ENCODE data around the gene CDC37L1. TPM values are rescaled to one million over a fixed set of nuclear protein-coding genes. Genes with fewer than 3 reads are reported as not detected.

CDC37L1 gene
- total RNA-seq, 1 donor from 2014 or later, result 23.8 TPM

DNA sequence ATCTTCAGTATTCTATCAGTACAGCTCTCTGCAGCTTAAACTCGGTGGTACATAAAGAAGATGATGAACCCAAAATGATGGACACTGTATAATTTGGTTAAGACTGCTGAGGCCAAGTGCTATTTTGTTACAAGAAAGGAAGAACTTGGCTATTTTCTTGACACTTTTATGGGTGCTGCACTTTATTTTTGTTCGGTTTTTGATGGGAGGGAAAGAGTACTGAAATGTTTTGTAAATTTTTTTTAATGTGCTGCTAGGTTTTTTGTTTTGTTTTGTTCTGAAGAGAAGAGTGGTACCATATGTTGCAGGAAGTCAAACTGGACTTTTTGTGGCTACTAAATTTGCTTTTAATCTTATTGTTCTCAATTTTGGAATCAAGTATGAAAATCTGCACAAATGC lies 26.7 kb downstream of the CDC37L1 start:
- H3K4me3 ChIP-seq, result no peak overlapping the region
- H3K27me3 ChIP-seq, result no peaks in the 10 kb centered on the region
- H3K9me3 ChIP-seq, result no peaks in the 10 kb centered on the region
- H3K27ac ChIP-seq, result no peak overlapping the region
- TF ChIP-seq POLR2AphosphoS5 (IDR thresholded peaks at IDR 0.05; ENCODE audit: insufficient read depth in 1 of 2, low read depth in 1 of 2), result no peak
- TF ChIP-seq, protein P1, sequence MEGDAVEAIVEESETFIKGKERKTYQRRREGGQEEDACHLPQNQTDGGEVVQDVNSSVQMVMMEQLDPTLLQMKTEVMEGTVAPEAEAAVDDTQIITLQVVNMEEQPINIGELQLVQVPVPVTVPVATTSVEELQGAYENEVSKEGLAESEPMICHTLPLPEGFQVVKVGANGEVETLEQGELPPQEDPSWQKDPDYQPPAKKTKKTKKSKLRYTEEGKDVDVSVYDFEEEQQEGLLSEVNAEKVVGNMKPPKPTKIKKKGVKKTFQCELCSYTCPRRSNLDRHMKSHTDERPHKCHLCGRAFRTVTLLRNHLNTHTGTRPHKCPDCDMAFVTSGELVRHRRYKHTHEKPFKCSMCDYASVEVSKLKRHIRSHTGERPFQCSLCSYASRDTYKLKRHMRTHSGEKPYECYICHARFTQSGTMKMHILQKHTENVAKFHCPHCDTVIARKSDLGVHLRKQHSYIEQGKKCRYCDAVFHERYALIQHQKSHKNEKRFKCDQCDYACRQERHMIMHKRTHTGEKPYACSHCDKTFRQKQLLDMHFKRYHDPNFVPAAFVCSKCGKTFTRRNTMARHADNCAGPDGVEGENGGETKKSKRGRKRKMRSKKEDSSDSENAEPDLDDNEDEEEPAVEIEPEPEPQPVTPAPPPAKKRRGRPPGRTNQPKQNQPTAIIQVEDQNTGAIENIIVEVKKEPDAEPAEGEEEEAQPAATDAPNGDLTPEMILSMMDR (IDR thresholded peaks at IDR 0.05), result no peak
- no peak for TF ChIP-seq POLR2A (IDR thresholded peaks at IDR 0.05)
- DNase-seq (ENCODE audit: extremely low spot score in 2 of 2), result no peak
- peaks cover 0 to 15% of the 10 kb centered on the region in 2 donors for H3K36me3 ChIP-seq
- H3K4me1 ChIP-seq, result no peaks in the 10 kb centered on the region
- intact Hi-C loops (cut with DNase I), result no loop called here

DNA sequence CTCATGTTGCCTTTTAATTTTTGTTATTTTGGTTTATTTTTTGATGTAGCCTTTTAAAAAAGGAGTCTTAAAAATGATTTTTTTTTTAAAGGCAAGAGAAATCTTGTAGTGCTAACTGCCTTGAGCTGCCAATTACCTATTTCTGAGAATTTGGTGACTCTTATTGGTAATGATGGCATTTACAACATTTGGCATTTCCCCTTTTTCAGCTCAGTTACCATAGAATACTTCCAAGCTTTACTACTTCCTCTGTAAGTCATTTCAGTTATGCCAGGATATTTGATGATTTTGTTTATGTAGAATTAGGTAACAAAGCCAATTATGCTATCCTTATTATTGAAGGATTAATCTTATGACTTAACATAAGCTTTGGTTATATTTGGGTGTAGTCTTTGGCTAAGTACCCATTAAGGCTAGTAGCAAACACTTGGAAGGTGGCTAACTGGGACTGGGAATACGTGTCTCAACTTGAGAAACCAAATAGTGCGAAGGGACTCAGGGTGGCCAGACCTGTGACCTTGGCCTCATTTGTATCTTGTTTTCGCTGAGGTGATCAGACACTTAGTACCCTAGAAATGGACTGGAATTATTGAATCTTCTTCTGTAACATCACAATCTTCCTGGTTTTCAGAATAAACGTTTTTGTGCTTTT lies 27.7 kb downstream of the CDC37L1 start:
- intact Hi-C loops (cut with DNase I), result no loop called here
- Histone ChIP-seq H3K27ac (no peak overlapping the region), H3K36me3 (peaks cover 0 to 18% of the 10 kb centered on the region in 2 donors)

DNA sequence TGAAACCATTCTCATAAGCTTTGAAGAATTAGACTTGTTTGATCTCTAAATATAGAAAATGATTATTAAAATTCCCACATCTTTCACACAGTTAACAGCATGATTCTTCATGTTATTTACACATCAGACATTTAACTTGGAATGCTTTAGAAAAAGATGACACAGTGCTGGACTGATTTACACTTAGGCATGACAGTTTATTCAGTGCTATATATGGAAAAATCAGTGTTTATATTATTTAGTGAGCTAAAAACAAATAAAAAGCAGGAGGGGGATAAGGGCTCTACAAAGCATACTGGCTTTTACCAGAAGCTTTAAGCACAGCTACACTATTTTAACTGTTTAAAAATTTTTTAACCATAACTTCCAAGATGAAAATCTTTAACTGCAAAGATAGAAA lies 30.0 kb downstream of the CDC37L1 start:
- Histone ChIP-seq H3K27me3 (no peaks in the 10 kb centered on the region), H3K27ac (no peak overlapping the region), H3K36me3 (peaks cover 0 to 6% of the 10 kb centered on the region in 2 donors), H3K4me3 (no peak overlapping the region), H3K9me3 (no peaks in the 10 kb centered on the region), H3K4me1 (no peaks in the 10 kb centered on the region)
- TF ChIP-seq POLR2A (IDR thresholded peaks at IDR 0.05) (no peak), POLR2AphosphoS5 (IDR thresholded peaks at IDR 0.05; ENCODE audit: insufficient read depth in 1 of 2, low read depth in 1 of 2) (no peak)
- TF ChIP-seq, protein P1 (IDR thresholded peaks at IDR 0.05), result no peak
- DNase-seq (ENCODE audit: extremely low spot score in 2 of 2), result no peak
- intact Hi-C loops (cut with DNase I), result no loop called here

More for the DNA sequence above, 27.7 kb downstream of the CDC37L1 start:
- DNase-seq (ENCODE audit: extremely low spot score in 2 of 2), result no peak
- Histone ChIP-seq H3K4me3 (no peak overlapping the region), H3K9me3 (no peaks in the 10 kb centered on the region), H3K27me3 (no peaks in the 10 kb centered on the region), H3K4me1 (no peaks in the 10 kb centered on the region)
- TF ChIP-seq, protein P1 (IDR thresholded peaks at IDR 0.05), result no peak
- TF ChIP-seq POLR2A (IDR thresholded peaks at IDR 0.05) (no peak), POLR2AphosphoS5 (IDR thresholded peaks at IDR 0.05; ENCODE audit: insufficient read depth in 1 of 2, low read depth in 1 of 2) (no peak)

DNA sequence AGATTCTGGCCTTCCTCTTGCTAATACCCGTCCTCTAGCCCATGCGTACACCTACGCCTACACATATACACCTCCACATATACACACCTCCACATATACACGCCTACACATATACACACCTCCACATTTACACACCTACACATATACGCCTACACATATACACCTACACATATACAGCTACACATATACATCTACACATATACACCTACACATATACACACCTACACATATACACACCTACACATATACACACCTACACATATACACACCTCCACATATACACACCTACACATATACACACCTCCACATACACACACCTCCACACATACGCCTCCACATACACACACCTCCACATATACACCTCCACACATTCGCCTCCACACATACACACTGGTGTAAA lies 34.5 kb downstream of the CDC37L1 start:
- Histone ChIP-seq H3K4me3 (no peak overlapping the region), H3K27me3 (no peaks in the 10 kb centered on the region), H3K4me1 (no peaks in the 10 kb centered on the region), H3K27ac (no peak overlapping the region), H3K36me3 (peaks cover 0 to 37% of the 10 kb centered on the region in 2 donors), H3K9me3 (no peaks in the 10 kb centered on the region)
- intact Hi-C loops (cut with DNase I), result no loop called here
- DNase-seq (ENCODE audit: extremely low spot score in 2 of 2), result no peak
- TF ChIP-seq POLR2AphosphoS5 (IDR thresholded peaks at IDR 0.05; ENCODE audit: insufficient read depth in 1 of 2, low read depth in 1 of 2) (no peak), POLR2A (IDR thresholded peaks at IDR 0.05) (no peak)
- TF ChIP-seq, protein P1 (IDR thresholded peaks at IDR 0.05), result no peak

DNA sequence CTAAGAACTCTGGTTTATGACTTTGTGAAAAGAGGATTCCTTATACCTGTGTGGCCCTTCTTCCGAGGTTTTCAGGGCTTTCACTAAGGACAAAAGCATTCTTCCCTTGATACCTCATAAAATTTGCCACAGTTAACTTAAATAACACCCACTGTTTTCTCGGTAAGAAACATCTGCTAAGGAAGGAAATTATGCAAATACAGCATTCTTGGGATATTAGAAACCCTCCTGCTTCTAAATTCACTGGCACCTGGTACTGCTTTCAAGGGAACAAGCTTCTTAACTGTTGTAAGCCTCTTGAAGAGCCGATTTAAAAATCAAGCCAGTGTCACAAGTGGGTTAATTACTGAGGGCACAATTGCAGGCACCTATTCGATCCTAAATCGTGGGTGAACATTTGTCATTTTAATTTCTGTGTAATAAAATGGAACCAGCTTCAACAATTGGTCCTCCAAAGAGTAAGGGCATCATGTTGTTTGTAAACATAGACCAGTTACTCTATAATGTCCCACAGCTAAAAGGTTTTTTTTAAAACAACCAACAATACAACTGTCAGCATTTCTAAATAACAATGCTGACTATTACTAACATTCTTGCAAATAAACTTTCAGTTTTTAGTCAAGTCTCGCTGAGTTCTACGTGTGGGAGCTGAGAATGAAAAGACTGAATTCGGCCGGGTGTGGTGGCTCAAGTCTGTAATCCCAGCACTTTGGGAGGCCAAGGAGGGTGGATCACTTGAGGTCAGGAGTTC lies 35.1 kb downstream of the CDC37L1 start:
- Histone ChIP-seq H3K4me3 (no peak overlapping the region), H3K9me3 (no peaks in the 10 kb centered on the region), H3K27ac (no peak overlapping the region), H3K4me1 (no peaks in the 10 kb centered on the region), H3K36me3 (peaks cover 0 to 39% of the 10 kb centered on the region in 2 donors), H3K27me3 (no peaks in the 10 kb centered on the region)
- TF ChIP-seq POLR2A (IDR thresholded peaks at IDR 0.05), result no peak
- no peak for TF ChIP-seq POLR2AphosphoS5 (IDR thresholded peaks at IDR 0.05; ENCODE audit: insufficient read depth in 1 of 2, low read depth in 1 of 2)
- TF ChIP-seq, protein P1 (IDR thresholded peaks at IDR 0.05), result no peak
- no peak for DNase-seq (ENCODE audit: extremely low spot score in 2 of 2)
- intact Hi-C loops (cut with DNase I), result no loop called here

All from vagina (tissue), 2 donors.